GM12891 (cell line): ENCODE measurements around the gene MTG1.

ENCODE experiments used
- POLR2A ChIP-seq: IDR thresholded peaks from 2 replicates; pipeline ENCODE4 v1.6.1; 2011; ENCODE audit warnings: low read depth, low read length, control low read depth
- POLR2AphosphoS5 ChIP-seq: IDR thresholded peaks from 2 replicates; pipeline ENCODE4 v1.6.1; 2011; ENCODE audit warnings: low read depth, low read length, control low read depth
- POU2F2 ChIP-seq: IDR thresholded peaks from 2 replicates; pipeline ENCODE4 v1.6.1; 2011; ENCODE audit warnings: low read depth, mild to moderate bottlenecking, control low read depth, low read length, moderate library complexity
- SPI1 ChIP-seq: IDR thresholded peaks from 2 replicates; pipeline ENCODE4 v1.6.1; 2011; ENCODE audit warnings: low read depth, low read length, control low read depth
- TAF1 ChIP-seq: IDR thresholded peaks from 2 replicates; pipeline ENCODE4 v1.6.1; 2011; ENCODE audit warnings: low read depth, low read length, control low read depth

DNA sequence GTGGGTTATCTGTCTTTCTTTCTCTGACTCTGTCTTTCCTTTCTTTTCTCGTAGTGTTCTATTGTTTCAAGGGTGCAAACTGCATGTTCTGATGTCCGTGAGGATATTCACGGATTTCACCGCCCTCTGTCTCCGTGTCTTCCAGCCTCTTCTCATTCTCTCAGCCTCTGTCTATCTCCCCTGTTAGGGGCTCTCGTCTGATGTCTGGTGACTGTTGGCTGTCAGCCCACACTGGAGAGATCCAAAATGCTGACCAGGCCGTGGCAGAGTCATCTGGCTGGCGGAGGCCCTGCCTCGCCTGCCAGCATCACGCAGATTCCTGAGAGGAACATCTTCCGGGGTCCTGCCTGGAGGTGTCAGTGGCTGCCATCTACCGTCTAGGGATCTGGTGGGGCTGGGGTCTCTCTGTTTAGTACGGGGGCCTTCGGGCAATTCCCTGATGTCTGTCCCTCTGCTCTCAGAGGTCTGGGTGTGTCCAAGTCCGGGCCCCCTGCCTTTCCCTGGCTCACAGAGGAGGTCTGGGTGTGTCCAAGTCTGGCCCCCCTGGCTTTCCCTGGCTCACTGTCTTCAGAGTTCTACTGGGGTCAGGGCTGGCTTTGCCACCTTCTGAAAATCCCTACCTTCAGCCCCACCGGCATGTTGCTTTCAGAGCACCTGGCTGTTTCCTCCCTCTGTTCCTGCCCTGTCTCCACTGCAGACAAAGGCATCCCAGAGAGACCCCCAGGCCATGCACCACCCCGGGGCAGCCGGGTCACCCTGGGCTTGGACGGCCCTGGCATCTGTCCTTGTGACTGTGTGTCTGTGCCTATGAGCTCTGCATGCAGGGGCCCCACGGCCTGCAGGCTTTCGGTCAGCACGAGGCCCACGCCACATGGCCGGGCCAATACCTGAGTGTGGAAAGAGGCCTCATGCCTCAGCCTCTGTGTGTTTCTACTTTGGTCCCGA, 45.8 kb downstream of the MTG1 start:
- TF ChIP-seq TAF1 (no peak), POLR2A (no peak), POLR2AphosphoS5 (no peak), POU2F2 (no peak), SPI1 (no peak)
